Peyer's patch (tissue), 4 donors: ENCODE measurements around the gene UHRF1. TPM values are rescaled to one million over a fixed set of nuclear protein-coding genes. Genes with fewer than 3 reads are reported as not detected.
"Not testable (repeated sequence)": the region's sequence is repeated elsewhere in the genome, so short reads cannot be mapped to it uniquely, and the experiment has no call there.

Experiments
- DNase-seq, 3 donors: peaks; one replicate each; pipeline ENCODE4 v3.0.0-alpha.2; 2017 to 2019
- H3K27ac ChIP-seq, 4 donors: fragments of 200-600 bp; sonication (generic); one replicate each; pipeline ENCODE4 v1.5.1; 2016 to 2019
- H3K27me3 ChIP-seq, 2 donors: fragments of 200-600 bp; sonication (generic); one replicate each; pipeline ENCODE4 v1.5.1; 2019
- H3K36me3 ChIP-seq, 3 donors: fragments of 200-600 bp; sonication (generic); one replicate each; pipeline ENCODE4 v1.5.1; 2016 to 2019
- H3K4me1 ChIP-seq, 4 donors: fragments of 200-600 bp; sonication (generic); one replicate each; pipeline ENCODE4 v1.5.1; 2016 to 2019
- H3K4me3 ChIP-seq, 4 donors: fragments of 200-600 bp; sonication (generic); 1 replicate in 3 of 4; 2 replicates in 1 of 4; pipeline ENCODE4 v1.5.1; 2016 to 2019; ENCODE audit warnings: mild to moderate bottlenecking in 1 of 4
- H3K9me3 ChIP-seq, 4 donors: fragments of 200-600 bp; sonication (generic); one replicate each; pipeline ENCODE4 v1.5.1; 2016 to 2019; ENCODE audit warnings: mild to moderate bottlenecking in 1 of 4
- POLR2A ChIP-seq, 2 donors: fragments of 450-650 bp; IDR thresholded peaks; one replicate each; pipeline ENCODE4 v1.5.1; 2017; ENCODE audit warnings: antibody characterized with exemption in 2 of 2, mild to moderate bottlenecking in 2 of 2, moderate library complexity in 2 of 2
- total RNA-seq, 4 donors: library from RNA; depleted of rRNA; stranded (reverse); fragments of >200 nt; gene quantifications; one replicate each; pipeline ENCODE4 v1.1.0, GENCODE V29; 2016
- TF ChIP-seq, protein P1 (sequence below), 6 experiments: fragments of 450-650 bp in 4 of 6; fragments of 200-600 bp in 2 of 6; sonication (generic) in 1 of 6; IDR thresholded peaks; one replicate each; pipeline ENCODE4 v1.5.1; 2017 to 2019; ENCODE audit warnings: antibody characterized with exemption in 6 of 6, mild to moderate bottlenecking in 3 of 6, moderate library complexity in 1 of 6

Gene UHRF1
- total RNA-seq, 4 donors from 2014 or later: 6.7 to 35.5 (median 8.0) TPM

DNA sequence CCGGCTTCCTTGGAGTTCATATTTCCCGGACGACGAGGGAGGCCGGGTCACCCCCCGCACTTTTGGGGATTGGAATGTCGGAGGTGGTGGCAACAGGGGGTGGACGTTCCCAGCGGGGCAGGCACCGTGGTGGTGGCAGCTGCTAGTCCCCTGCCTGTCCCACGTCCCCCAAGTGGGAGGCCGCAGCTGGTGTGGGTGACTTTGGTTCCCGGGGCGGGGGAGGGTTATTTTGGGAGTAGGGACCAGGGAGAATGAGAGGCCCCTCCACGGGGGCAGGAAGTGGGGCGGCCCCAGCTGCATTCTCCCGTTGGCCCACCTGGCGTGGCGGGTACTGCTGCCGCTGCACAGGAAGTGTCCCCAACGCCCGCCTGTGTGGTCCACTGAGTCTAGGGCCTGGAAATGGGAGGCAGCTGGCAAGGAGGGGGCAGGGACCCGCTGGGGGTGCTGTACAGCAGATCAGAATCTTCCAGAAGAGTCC, 30.8 kb upstream of the UHRF1 start:
- no peaks in the 10 kb centered on the region for H3K36me3 ChIP-seq
- H3K27me3 ChIP-seq: no peaks in the 10 kb centered on the region
- H3K4me1 ChIP-seq: no peaks in the 10 kb centered on the region
- no peak overlapping the region for H3K4me3 ChIP-seq
- no peak for TF ChIP-seq POLR2A (IDR thresholded peaks at IDR 0.05)
- TF ChIP-seq, protein P1, sequence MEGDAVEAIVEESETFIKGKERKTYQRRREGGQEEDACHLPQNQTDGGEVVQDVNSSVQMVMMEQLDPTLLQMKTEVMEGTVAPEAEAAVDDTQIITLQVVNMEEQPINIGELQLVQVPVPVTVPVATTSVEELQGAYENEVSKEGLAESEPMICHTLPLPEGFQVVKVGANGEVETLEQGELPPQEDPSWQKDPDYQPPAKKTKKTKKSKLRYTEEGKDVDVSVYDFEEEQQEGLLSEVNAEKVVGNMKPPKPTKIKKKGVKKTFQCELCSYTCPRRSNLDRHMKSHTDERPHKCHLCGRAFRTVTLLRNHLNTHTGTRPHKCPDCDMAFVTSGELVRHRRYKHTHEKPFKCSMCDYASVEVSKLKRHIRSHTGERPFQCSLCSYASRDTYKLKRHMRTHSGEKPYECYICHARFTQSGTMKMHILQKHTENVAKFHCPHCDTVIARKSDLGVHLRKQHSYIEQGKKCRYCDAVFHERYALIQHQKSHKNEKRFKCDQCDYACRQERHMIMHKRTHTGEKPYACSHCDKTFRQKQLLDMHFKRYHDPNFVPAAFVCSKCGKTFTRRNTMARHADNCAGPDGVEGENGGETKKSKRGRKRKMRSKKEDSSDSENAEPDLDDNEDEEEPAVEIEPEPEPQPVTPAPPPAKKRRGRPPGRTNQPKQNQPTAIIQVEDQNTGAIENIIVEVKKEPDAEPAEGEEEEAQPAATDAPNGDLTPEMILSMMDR (IDR thresholded peaks at IDR 0.05): no peak
- DNase-seq: no peak
- no peaks in the 10 kb centered on the region for H3K9me3 ChIP-seq
- no peak overlapping the region for H3K27ac ChIP-seq

DNA sequence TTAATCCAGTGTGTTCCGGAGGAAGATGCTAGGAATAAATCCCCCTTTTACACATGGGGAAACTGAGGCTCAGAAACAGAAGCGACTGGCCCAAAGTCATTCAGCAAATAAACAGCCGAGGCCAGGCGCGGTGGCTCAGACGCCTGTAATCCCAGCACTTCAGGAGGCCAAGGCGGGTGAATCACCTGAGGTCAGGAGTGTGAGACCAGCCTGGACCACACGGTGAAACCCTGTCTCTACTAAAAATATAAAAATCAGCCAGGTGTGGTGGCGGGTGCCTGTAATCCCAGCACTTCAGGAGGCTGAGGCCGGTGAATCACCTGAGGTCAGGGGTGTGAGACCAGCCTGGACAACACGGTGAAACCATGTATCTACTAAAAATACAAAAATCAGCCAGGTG, 30.3 kb upstream of the UHRF1 start:
- H3K4me1 ChIP-seq: no peaks in the 10 kb centered on the region
- no peak overlapping the region for H3K4me3 ChIP-seq
- DNase-seq: no peak
- no peaks in the 10 kb centered on the region for H3K36me3 ChIP-seq
- H3K27me3 ChIP-seq: no peaks in the 10 kb centered on the region
- H3K27ac ChIP-seq: no peak overlapping the region
- no peaks in the 10 kb centered on the region for H3K9me3 ChIP-seq
- TF ChIP-seq POLR2A (IDR thresholded peaks at IDR 0.05): no peak
- TF ChIP-seq, protein P1 (IDR thresholded peaks at IDR 0.05): no peak

DNA sequence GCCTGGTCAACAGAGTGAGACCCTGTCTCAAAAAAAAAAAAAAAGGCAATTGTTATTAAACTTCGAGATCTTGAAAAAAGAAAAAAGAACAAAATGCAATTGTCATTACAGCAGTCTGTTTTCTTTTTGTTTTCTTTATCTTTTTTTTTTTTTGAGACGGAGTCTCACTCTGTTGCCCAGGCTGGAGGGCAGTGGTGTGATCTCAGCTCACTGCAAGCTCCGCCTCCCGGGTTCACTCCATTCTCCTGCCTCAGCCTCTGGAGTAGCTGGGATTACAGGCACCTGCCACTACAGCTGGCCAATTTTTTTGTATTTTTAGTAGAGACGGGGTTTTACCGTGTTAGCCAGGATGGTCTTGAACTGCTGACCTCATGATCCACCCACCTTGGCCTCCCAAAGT, 26.4 kb upstream of the UHRF1 start:
- H3K4me3 ChIP-seq, H3K4me1 ChIP-seq, H3K27me3 ChIP-seq, H3K36me3 ChIP-seq, H3K9me3 ChIP-seq, DNase-seq, H3K27ac ChIP-seq: not testable (repeated sequence)

DNA sequence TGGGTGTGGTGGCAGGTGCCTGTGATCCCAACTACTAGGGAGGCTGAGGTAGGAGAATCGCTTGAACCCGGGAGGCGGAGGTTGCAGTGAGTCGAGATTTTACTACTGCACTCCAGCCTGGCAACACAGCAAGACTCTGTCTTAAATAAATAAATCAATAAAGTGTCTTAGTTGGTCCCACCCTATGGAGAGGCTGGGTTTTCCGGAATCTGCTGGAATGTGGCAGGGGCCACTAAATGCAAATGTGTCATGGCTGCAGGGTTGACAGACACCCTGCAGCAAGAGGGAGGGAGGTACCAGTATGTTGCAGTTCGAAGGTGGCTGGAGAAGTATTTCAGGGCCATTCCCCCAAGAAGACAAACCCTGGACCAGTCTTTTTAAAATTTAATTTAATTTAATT, 24.3 kb upstream of the UHRF1 start:
- H3K27me3 ChIP-seq, H3K36me3 ChIP-seq, H3K27ac ChIP-seq, H3K4me3 ChIP-seq, DNase-seq, H3K9me3 ChIP-seq, H3K4me1 ChIP-seq: not testable (repeated sequence)

DNA sequence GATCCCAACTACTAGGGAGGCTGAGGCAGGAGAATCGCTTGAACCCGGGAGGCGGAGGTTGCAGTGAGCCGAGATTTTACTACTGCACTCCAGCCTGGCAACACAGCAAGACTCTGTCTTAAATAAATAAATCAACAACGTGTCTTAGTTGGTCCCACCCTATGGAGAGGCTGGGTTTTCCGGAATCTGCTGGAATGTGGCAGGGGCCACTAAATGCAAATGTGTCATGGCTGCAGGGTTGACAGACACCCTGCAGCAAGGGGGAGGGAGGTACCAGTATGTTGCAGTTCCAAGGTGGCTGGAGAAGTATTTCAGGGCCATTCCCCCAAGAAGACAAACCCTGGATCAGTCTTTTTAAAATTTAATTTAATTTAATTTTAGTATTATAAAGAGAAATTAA, 21.5 kb upstream of the UHRF1 start:
- H3K4me3 ChIP-seq, H3K27me3 ChIP-seq, H3K4me1 ChIP-seq, H3K36me3 ChIP-seq, H3K27ac ChIP-seq, H3K9me3 ChIP-seq, DNase-seq: not testable (repeated sequence)

DNA sequence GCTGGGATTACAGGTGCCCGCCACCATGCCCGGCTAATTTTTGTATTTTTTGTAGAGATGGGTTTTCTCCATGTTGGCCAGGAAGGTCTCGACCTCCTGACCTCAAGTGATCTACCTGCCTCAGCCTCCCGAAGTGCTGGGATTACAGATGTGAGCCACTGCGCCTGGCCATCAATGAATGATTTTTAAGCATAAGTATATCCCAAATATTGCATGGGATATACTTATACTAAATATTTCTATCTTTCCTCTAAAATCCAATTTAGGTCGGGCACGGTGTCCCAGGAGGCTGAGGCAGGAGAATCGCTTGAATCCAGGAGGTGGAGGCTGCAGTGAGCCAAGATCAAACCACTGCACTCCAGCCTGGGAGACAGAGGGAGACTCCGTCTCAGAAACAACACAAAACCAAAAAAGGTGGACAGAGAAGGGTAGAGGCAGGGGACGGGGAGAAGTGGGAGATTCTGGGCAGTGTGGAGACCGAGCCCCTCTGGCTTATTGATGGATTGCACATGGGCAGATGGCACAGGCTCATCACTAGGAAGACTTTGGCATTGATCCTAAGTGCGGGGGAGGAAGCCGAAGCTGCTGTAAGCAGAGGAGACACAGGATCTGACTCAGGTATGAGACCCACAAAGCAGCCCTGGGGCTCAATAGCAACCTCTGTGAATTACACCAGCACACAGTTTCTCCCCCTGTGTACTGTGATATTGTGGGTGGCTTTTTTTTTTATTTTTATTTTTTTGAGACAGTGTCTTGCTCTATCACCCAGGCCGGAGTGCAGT, 20.1 kb upstream of the UHRF1 start:
- Histone ChIP-seq H3K4me3 (no peak overlapping the region), H3K27me3 (no peaks in the 10 kb centered on the region), H3K9me3 (no peaks in the 10 kb centered on the region), H3K36me3 (no peaks in the 10 kb centered on the region), H3K27ac (no peak overlapping the region), H3K4me1 (no peaks in the 10 kb centered on the region)
- no peak for DNase-seq
- no peak for TF ChIP-seq POLR2A (IDR thresholded peaks at IDR 0.05)
- TF ChIP-seq, protein P1 (IDR thresholded peaks at IDR 0.05): no peak

DNA sequence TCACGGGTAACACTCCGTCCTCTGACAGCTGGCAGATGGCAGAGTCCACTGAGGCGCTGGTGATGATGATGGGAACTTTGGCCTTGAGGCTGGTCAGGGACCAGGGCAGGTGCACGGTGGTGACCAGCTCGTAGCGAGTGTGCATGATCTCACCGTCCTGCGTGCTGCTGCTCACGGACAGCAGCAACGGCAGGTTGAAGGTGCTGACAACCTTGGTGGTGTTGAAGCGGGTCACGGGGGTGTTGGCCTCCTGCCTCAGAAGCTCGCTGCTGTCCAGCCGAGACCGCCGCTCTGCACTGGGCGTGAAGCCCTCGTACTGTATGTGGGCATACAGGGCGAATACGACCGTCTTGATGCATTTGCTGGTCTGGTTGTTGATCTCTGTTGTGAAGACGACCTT, 18.2 kb upstream of the UHRF1 start:
- Histone ChIP-seq H3K27me3 (no peaks in the 10 kb centered on the region), H3K9me3 (no peaks in the 10 kb centered on the region), H3K4me1 (no peaks in the 10 kb centered on the region), H3K36me3 (no peaks in the 10 kb centered on the region), H3K27ac (no peak overlapping the region), H3K4me3 (no peak overlapping the region)
- no peak for DNase-seq
- TF ChIP-seq, protein P1 (IDR thresholded peaks at IDR 0.05): no peak
- TF ChIP-seq POLR2A (IDR thresholded peaks at IDR 0.05): no peak

DNA sequence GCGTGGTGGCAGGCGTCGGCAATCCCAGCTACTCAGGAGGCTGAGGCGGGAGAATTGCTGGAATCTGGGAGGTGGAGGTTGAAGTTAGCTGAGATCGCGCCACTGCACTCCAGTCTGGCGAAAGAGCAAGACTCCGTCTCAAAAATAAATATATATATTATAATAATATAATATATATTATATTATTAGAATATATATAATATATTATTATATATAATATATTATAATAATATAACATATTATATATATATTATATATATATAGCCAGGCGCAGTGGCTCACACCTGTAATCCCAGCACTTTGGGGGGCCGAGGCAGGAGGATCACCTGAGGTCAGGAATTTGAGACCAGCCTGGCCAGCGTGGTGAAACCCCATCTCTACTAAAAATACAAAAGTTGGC, 16.3 kb upstream of the UHRF1 start:
- not testable (repeated sequence) for H3K36me3 ChIP-seq, DNase-seq

More for the DNA sequence above, 16.3 kb upstream of the UHRF1 start:
- H3K27ac ChIP-seq, H3K27me3 ChIP-seq, H3K9me3 ChIP-seq, H3K4me1 ChIP-seq, H3K4me3 ChIP-seq: not testable (repeated sequence)
